ENCODE data around the gene IL6R.
"Not testable (repeated sequence)": the region's sequence is repeated elsewhere in the genome, so short reads cannot be mapped to it uniquely, and the experiment has no call there.

IL6R gene

DNA sequence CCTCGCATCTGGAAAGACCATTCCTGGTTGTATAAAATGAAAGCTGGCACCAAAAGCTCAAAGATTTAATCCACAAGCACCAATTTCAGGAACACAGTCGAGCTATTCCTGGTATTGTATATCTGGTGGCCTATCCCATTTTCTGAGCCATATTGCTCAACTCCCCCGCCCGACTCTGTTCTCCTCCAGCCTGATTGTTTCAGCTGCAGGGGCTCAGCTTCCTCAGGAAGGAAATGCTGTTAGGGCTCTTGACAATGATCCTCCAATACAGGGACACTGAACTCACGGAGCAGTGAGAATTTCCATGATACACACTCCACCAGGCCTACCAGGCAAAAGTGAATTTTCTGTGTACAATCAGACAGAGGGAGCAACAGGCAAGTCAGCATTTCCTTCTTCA lies 80.0 kb downstream of the IL6R start:
- no peak for ATAC-seq

DNA sequence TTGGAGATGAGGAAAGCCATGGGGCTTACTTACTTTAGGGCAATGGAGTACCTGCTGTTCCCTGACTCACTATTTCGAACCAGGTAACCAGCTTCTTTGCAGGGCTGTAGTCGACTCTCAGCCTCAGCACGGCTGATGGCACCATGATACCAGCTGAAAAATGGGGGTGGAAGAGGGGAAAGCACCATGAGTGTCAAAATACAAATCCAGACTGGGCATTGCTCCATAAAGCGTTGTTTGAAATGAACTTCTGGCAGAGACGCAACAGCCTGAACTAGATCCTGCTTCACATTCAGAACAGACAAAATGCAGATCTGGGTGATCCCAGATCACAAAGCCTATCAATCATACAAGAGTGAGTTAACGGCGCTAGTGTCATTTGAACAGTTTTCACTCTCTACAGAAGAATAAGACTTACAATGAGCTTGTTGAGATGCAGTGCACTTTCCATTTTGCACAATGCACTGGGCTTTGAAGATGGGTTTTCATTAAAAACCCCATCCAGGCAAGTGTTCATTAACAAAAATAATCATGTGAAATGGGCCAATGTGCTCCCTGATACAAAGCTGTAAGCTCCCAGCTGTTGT lies 80.9 kb downstream of the IL6R start:
- no peak for ATAC-seq

DNA sequence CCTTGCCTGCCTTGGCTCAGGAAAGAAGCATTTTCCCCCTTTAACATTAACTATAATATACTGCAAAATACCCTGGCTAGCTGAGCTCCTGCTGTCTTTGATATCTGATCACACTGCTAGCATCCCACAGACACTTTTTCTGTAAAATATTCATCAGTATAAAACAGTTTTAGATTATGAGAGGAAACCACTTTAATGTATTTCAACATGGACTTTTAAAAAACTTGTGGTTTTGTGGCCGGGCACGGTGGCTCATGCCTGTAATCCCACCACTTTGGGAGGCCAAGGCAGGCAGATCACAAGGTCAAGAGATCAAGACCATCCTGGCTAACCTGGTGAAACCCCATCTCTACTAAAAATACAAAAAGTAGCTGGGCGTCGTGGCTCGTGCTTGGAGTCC lies 81.6 kb downstream of the IL6R start:
- not testable (repeated sequence) for ATAC-seq

DNA sequence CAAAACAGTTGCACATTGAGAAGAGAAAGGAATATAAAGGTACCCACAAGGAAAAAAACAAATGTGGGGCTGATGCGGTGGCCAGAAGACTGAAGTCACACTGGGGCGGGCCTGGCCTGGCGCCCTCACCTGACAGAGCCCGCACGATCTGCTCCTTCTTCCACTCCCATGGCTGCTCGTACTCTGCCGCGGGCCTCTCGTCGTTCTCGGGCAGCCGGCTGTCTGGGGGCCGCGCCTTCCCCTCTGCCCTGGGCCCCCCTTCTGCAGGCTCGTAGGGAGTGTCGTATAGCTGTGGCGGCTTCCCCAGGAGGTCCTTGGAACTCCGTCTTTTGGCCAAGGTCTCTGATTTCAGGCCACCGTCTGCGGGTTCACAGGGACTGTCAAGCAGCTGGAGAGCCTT lies 83.8 kb downstream of the IL6R start:
- no peak for ATAC-seq

DNA sequence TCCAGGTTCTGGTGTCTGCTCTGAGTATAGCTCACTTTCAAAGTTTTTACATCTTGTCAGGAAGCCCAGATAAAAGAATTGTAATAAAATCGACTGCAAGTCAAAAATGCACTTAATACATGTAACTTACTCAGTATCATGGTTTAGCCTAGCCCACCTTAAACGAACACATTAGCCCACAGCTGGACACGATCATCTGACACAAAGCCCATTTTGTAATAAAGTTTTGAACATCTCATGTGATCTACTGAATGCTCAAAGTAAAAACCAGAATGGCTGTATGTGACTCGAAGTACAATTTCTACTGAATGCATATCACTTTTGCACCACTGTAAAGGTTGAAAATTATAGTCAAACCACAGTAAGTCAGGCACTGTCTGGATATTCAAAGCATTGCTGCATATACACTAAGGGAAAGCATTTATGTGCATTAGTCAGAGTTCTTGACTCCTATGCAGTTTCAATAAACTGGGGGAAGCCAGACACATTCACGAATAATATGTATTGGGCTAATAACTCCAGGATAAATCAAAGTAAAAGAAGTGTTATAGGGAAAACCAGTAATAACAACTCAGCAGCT lies 84.6 kb downstream of the IL6R start:
- no peak for ATAC-seq

DNA sequence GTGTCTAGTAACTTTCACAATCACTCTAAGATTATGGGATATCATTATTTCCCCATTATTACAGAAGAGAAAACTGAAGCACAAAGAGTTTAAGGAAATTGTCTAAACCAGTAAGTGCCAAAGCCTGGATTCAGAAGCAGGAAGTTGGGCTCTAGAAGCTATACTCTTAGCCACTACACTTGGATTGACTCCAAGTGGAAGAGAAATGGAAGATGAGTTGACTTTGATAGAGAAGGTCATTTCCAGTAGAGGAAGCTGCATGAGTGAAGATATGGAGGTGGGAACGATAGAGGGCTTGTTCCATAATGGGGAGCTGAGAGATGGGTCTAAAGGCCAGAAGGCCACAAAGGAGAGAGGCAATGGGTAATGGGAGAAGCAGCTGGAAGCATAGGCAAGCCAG lies 85.2 kb downstream of the IL6R start:
- no peak for ATAC-seq

DNA sequence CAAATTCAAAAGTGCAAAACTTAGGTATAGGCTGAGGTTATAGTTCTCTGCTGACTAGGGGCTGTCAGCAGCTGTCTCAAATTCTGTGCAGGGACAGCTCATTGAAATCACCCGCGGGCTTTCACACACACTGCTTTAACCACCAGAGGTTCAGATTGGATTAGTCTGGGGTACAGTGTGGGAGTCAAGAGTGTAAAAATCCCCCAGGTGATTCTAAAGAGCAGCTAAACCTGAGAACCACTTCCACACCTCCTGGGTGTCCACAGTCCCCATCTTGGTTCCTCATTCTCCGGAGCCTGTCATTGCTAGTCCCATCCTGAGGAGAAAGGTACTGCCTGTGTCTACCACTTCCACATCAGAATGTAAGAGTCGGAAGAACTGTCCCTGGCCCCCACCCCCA lies 87.0 kb downstream of the IL6R start:
- no peak for ATAC-seq

DNA sequence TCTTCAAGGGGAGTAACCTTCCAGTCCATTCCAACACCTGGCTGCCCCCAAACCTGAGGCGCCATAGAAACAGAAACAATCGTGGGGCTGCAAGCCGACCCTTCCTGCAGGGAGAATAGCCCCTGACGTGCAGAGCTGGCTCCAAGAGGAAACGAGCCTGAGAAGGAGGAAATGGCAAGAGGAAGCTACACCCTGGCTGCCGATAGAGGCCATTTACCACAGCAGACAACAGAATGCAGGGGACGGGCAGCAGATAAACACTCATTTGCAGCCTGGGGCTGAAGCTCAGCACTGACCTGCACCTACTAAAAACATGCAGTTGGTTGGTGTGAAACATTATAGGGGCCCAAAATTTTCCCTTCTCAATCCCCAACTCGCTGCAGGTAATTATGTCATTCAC lies 88.1 kb downstream of the IL6R start:
- no peak for ATAC-seq

DNA sequence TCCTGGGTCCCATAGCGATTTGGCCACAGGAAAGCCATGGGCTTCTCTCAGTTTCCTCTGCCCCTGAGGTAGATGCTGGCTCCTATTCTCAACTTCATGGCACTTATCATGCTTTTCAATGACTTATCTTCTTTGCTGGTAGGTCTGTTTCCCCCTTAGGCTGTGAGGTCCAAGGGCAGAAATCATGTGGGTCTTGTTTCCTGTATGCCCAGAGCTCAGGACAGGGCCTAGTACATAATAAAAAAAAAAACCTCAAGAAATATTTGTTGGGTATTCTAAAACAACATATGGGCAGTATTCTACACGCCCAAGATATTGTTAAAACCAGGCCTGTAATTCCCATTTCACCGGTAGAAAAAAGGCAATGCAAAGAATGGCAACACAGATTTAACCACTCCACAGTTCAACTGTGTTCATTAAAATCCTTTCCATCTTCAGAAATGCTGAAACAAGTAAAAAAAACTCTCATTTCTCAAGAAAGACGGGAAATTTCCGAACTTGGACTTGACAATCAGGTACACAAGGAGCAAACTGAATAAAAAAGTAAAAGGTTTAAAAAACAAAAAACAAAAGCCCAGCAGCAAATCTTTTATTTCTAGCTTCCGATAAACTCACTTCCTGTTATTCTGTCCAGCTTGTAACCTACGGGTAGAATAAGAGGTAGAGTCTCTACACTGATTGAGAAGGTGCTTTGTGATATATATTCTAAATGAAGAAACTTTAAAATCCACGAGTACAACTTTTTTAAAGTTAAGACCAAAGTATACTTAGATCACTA lies 90.5 kb downstream of the IL6R start:
- ATAC-seq = no peak

DNA sequence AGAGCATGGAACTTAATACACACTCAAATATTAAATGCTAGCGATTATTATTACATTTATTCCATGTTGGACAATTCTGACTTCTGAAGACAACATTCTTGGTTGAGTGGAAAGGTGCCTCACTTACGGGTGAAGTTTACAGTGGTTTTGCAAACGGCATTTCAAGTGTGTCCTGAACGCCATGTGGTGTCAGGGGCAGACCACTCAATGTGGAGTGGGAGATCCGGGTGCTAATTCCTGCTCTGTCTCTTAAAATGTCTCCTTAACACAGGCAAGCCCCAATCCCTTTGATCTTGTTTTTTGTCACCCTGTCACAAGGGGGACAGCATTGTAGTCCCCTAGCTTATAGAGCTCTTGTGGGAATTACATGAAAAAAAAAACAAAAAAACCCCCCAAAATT lies 91.2 kb downstream of the IL6R start:
- ATAC-seq = no peak

DNA sequence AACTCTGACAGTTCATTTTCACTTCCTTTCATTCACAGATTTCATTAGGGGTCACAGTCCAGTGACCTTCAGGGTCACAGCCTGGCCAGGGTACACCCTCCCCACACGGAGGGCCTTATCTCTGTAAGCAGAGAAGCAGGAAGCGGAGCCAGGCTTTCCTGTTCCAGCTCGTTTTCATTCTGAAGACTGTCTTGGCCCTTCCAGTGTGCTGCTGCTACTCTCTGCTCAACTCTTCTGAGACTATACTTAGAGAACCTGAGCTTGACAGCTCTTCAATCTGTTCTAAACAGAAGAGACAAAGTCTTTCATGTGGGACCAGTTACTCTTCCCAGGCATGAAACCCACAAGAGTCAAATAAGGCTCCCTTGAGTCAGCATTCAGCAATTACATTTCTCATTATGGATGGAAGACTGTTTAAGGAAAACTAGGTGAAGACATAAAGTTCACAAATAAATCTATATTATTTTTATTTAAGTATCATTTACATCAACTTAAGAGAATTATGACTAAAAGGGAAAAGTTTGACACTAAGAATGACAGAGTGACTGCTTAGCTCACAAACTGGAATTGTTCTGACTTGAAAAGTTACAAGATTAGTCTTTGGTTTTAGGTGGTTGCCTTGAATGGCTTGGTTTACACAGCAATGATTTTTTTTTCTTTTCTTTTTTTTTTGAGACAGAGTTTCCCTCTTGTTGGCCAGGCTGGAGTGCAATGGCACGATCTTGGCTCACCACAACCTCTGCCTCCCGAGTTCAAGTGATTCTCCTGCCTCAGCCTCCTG lies 92.1 kb downstream of the IL6R start:
- ATAC-seq = peak; percentile 39 to 50

DNA sequence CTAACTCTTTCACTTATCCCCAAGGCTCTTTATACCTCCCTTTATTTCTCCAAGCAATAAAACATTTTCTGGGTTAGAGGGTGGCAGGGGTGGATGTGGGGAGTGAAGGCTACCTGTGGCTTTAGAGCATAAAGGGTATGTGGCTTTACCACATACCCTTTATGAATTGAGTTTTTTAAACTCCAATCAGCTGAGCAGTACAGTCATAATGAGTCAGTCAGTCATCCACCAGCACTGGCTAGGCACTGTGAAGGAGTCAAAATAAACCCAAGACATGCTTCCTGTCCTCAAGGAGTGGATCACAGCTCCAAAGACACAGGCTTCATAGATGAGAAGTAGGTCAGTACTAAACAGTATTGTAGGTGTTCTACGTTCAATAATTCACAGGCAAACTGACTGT lies 94.3 kb downstream of the IL6R start:
- ATAC-seq = peak; percentile 66 to 77

DNA sequence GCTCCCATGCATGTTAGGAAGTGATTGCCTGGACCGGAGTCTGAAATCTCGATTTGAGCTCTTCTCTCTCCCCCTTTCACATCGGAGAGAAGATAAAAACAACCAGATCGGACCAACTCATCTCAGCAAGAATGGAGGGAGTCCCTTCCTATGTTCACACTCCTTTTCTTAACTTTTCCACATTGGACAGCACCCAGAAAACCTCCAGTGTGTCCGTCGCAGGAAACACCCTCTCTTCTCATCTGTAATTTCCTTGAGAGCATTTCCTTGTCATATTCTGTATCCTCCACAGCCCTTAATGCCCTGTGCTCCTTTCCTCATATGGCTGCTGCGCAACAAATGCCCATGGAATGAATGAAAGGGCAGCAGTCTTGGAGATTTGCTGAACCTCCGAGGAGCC lies 95.4 kb downstream of the IL6R start:
- ATAC-seq = no peak

DNA sequence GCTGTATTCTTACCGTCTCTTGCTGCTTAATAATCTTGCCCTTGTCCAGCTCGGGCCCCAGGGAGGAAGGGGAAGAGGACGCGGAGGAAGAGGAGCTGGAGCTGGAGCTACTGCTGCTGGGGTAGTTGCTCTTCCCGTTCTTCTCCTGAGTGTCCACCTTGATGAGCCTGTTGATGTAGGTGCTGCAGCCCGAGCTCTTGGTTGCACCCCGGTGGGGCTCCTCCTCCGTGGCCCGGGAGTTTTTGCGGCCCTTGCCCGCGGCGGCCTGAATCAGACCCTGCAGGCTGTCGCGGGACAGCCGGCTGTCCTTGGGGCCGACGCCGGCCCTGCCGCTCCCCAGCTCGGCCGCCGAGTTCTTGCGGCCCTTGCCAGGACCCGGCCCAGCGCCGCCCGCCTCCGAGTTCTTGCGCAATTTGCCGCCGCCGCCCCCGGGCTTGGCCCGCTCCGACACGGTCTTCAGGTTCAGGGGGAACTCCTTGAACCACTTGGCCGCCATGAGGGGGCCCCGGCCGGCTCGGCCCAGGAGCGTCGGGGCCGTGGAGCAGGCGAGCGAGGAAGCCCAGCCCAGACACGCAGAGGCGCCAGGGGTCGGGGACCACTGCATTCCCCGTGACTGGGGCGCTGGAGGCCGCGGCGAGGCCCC lies 96.4 kb downstream of the IL6R start:
- ATAC-seq = no peak

DNA sequence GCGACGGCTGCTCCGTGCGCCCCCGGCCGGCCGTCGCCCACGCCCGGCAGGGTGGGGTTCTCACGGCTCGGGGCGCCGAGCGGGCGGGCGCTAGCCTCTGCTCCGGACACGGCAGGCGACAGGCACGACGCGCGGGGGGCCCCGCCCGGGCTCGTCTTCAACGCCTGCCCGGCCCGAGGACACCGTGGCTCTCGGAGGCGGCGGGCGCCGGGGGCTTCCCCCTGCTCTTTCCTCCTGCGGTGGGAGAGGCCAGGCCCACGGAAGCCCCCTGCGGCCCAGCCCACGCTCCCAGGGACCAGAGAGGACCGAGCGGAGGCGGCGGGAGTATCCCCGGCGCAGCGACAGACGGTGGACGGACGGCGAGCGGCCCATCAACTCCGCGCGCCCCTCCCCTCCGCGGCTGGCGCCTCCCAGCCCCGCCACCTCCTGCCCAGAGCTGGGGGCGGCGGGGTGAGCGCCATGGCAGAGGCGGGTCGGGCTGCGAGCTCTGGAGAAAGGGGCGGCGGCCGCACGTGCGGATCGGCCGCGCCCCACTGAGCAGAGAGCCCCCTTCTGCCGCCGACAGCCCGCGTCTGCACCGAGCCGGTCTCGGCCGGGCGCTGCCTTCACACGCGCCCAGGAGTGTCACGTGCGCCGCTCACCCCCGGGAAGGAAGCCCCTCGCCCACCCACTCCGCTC lies 97.1 kb downstream of the IL6R start, which contains the start of the genes SHE and TDRD10:
TSS of gene SHE (minus strand) at position 347 of the 678 bp plus-strand sequence. CDS start 386 bp downstream, outside the sequence.
TSS of gene TDRD10 (plus strand) at position 154 of the 678 bp plus-strand sequence. CDS start 4,685 bp downstream, outside the sequence.
- ATAC-seq = peak in 1 of 2 donors; percentile 21

DNA sequence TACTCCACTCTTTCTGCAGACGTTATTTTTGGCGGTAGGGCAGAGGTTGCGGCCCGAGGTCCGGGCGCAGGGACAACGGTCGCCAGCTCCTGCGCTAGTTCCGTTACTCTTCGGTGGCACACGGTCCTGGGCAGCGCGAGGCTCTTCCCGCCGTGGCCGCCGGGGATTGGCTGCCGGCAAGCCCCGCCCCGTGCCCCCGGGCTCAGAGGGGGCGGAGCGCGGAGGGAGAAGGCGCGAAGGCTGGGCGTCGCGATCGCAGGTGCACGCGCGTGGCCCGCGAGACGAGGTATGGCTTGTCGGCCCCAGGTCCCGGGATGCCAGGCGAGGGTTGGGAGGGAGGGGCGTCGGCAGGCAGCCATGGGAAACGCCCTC lies 97.6 kb downstream of the IL6R start:
- no peak for ATAC-seq

DNA sequence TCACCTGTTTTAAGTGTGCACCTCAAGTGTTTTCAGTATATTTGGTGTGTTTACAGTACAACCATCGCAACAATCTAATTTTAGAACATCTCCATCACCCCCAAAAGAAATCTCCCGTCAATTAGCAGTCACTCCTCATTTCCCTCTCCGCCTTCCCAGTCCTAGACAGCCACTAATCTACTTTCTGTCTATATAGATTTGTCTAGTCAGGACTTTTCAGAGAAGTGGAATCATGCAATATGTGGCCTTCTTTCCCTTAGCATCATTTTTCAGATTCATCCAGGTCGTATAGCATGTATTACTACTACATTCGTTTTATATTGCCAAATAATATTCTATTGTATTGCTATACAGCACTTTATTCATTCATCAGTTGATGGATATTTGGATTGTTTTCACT lies 98.8 kb downstream of the IL6R start:
- no peak for ATAC-seq

DNA sequence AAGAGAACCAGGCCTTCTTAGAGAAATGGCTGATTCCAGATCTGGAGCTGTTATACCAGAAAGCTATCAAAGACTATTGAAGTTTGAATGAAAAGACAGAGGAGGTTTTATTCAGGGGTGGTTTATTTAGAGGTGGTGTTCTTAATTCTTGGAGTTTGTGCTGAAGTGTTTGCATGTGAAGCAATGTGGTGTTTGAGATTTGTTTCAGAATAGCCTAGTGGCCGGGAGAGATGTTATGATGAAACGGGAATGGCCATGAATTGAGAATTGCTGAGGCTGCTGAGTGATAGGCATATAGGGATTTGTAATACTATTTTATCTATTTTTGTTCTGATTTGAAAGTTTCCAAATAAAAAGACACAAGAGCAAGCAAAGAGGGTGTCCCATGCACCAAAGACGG lies 107.6 kb downstream of the IL6R start:
- ATAC-seq = no peak

DNA sequence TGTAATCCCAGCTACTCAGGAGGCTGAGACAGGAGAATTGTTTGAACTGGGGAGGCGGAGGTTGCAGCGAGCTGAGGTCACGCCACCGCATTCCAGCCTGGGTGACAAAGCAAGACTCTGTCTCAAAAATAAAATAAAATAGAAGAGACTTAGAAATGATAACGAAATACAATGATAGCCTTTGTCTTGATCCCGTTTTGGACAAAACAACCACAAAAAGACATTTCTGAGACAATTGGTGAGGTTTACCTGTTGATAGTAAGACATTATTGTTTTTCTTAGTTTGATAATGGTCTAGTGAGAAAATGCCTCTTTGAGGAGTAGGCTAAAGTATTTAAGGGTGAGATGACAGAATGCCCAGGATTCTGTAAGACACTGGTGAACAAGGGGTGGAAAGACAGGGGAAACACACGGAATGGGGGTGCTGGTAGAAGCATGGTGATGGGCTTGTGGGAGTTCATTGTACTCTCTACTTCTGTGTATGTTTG lies 109.0 kb downstream of the IL6R start:
- no peak for ATAC-seq

DNA sequence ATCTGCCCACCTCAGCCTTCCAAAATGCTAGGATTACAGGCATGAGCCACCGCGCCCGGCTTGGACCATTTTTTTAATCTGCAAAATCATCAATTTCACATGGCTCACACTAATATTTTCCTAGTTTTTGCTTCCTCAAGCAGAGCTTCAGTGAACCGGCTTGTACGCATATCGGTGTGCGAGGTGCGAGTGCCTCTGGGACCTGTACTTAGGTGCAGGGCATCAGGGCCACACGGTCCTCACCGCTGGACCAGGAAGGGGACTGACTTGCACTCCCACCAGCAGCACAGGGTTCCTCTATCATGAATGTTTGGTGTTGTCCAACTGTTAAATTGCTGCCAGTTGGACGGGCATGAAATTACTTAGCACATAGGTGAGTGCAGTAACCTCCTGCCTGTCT lies 112.5 kb downstream of the IL6R start:
- no peak for ATAC-seq
